DMS114 treated with DMSO at 0.1 percent for 48 hours (cell line): ENCODE measurements around the gene ERBB4.

ENCODE experiments used
- DNase-seq: peaks from one replicate; lab custom pipeline; 2025; ENCODE audit not compliant: unreplicated experiment; lab: John Stamatoyannopoulos, UW

ERBB4 gene

DNA sequence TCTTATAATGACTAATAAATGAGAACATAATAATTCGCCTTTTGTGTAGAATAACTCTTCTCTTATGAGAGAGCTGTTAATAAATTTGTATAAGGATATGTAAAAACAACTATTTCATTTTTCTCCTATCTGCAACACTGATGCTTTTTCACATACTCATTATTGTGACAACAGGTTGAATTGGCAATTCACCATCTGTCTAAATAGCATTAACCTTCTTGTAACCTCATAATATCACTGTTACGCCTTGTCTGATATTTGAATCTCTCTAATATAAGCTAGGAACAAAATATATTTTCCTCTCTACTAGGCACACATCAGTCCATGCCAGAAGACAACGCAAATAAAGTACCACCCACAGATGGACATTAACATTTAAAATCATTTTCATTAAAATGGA is 1043.3 kb downstream of the ERBB4 start:
- no peak for DNase-seq

- DNase-seq, result no peak
These were observed 1044.1 kb downstream of the ERBB4 start for GRCh38 chr2:211494536-211494935.

DNA sequence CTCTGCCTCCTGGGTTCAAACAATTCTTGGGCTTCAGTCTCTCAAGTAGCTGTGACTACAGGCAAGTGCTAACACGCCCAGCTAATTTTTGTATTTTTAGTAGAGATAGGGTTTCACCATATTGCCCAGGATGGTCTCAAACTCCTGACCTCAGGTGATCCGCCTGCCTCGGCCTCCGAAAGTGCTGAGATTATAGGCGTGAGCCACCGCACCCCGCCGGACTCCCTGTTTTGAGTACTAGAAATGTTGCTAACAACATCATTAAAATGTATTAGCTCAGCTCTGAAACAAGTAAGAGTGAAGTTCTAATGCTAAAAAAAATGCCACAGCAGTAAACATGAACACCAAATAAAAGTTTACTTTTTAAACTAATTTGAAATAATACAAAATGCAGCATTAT is 1044.5 kb downstream of the ERBB4 start:
- DNase-seq, result no peak

DNA sequence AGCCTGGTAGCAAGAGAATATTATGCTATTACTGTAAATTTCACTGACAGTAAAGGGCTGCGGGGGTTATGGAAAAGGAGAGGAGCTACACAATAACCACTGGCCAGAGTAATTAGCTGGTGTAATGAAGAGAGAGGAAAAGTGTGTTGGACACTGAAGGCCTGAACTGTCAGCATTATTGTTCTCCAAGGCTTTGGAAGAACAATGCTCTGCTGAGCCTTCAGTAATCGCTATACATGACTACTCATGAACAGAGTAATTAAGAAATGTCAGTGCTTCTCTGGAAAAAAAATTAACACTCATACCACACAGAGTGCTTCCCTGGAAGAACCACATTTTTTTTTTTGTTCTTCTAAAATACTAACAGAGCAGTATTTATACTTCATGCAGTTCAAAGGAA is 1050.9 kb downstream of the ERBB4 start:
- no peak for DNase-seq

DNA sequence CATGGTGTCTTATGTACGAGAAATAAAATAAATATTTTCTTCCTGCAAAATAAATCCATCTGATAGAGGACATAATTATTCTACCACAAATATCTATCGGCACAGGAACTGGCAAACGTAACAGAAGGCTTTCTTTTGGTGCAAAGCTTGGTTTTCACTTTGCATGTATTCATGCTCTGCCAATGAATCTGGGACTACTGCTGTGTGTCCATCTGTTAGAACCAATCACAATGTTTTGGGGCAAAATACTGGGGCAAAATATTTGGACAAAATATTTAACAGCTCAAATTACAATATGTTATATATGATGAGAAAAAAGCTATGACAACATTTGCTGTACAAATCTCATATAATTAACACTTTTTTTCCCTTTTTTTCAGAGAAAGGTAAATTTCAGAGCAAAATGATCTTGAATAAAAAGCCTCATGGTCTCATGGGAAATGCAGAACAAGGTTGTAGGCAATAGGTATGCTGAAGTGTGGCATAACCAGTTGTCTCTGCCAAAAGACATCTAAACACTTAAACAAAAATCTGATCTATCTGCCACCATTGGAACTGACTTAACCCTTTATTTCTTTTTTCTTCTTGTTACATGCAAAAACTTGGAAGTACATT is 1059.0 kb downstream of the ERBB4 start:
- no peak for DNase-seq

DNA sequence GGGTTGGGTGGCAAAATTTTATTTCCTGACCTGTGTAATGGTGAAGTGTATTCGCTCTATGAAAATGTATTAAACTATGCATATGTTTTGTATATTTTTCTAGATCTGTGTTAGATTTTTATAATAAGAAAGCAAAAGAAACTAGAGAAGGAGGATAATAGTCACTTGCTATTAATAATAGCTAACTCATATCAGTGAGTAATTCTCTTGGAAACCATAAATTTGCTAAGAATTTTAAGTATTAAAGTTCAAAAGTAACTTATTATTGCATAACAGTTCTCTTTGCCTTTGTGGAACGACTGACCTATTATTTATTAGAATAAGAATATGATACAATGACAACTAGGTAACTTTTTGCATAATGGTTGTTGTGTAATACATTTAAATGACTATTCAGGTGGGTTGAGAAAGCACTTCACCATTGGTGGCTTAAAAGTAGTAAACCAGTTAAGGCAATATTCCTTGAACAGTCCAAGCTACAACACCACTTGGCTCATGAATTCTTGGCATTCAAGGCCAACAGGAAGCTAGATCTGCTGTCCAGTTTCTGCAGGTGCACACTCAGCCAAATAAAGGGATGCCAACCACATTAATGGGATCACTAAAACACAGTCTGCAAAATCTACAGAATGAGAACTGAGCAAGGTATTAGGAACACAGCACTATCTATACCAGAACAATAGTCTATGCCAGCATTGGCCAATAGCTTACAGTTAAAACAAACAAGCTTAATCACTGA is 1060.9 kb downstream of the ERBB4 start:
- no peak for DNase-seq

- no peak for DNase-seq
These were observed 1065.5 kb downstream of the ERBB4 start for GRCh38 chr2:211473116-211473515.

DNA sequence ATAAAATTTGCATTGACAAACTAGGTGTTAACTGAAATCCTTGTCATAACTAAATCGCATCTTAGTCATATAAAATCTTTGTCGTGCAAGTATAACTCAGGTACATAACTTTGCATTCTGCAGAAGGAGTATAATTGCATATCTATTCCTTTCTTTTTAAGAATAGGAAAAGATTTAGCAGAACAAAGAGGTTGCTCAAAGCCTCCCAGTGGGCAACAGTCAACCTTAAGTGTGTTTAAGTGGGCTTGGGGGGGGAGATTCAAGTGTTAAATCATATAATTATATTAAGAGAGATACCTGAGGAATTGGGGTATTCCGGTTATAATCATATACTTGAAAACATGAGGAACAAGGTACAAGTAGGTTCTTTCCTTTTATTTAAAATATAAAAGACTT is 1068.9 kb downstream of the ERBB4 start:
- no peak for DNase-seq

- no peak for DNase-seq
These were observed 1069.5 kb downstream of the ERBB4 start for GRCh38 chr2:211468877-211469663.

DNA sequence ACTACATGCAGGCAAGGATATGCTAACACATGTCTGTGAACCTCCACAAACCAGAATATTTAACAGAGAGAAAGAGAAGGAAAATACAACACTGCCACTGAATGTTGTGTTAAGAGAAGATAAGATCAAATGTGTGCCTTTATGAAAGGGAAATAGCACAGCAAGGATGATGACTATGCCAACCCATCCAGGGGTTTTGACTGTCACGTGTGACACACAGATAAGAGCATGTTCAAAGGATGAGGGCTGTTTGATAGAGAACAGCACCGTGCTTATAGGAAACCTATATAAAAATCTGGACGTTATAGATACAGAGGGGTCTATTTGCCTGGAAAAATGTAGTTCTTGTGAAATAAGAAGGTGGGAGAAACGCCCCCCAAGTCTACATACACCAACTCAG is 1070.4 kb downstream of the ERBB4 start:
- DNase-seq, result no peak

DNA sequence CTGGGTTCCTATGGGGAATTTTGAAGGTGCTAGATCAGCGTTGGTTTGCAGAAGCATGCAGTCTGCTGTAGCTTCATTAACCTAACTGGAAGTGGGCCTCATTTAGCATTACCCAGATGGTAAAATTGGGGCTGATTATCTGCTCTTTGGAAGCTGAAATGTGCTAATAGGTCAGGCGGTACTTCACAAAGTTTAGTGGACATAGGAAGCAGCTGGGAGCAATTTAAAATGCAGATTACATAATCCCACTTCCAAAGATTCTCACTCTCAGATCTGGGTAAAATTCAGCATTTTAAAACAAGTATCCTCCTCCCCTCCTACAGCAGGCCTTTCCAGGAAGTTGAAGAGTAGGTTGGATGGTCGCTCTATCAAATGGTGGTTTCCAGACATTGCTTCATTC is 1075.2 kb downstream of the ERBB4 start:
- DNase-seq, result no peak

- DNase-seq, result no peak
These were observed 1079.6 kb downstream of the ERBB4 start for GRCh38 chr2:211458974-211459373.

GRCh38 chr2:211457325-211457724 is 1081.3 kb downstream of the ERBB4 start:
- DNase-seq, result no peak

DNA sequence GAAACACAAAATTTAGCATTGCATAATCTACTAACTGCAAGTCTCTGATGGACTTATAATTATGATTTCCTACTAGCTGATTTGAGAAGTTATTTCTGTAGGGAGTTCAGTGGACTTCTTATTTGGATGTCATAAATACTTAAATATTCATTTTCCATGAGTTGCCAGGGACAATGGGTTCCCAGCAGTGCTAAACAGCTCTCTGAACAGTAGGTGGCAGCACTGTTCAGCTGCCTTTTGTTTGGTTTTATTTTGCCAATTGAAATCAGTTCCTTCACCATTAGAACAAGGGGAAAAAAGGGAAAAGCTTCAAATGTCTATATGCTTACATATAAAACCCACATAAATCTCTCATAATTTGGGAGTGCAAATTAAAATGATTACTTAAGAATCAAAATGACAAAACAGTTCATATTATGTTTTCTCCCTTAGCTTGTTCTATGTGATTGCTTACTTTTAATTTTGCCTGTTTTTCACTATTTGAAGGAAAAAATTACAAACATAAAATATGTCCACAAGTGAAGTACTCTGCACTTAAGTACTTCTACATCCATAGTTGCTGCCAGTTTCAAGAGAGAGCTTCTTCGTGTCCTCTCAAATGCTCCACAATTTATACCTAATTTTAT is 1083.3 kb downstream of the ERBB4 start:
- DNase-seq, result peak; percentile 24

- DNase-seq, result no peak
These were observed 1083.9 kb downstream of the ERBB4 start for GRCh38 chr2:211454679-211455078.

- DNase-seq, result no peak
These were observed 1085.2 kb downstream of the ERBB4 start for GRCh38 chr2:211453311-211453887.

DNA sequence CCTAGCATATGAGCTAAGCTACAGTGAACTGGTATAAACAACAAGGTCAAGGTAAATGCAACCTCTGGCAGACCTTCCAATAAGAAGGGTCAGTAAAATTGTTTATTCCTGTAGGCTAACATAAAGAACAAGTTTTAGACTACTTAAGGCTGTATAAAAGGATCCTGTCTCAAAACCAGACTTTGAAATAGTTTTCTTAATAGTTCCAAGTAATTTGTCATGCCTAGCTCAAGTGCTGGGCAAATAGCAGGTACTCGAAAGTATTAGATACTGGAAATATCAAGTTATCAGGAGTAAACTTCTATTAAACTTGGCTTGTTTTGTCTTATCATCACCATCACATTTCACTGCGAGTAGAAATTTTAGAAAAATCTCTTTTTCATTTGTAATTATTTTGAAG is 1087.0 kb downstream of the ERBB4 start:
- no peak for DNase-seq

DNA sequence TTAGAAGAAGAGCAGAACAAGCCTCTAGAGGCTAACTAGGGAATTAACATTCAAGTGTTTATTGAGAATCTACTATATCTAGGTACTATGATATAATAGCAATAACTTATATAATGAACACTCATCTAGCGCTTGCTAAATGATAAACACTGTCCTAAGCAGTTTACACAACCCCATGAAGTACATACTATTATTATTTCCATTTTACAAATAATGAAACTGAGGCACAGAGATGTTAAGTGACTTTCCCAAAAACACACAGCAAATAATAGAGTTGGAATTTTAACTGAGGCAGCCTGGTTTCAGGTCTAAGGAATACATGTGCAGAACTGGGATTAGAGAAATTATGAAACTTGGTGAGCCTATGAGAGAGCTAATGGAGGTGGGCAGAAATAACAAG is 1088.8 kb downstream of the ERBB4 start:
- DNase-seq, result no peak

GRCh38 chr2:211447548-211447947 is 1091.1 kb downstream of the ERBB4 start:
- no peak for DNase-seq

DNA sequence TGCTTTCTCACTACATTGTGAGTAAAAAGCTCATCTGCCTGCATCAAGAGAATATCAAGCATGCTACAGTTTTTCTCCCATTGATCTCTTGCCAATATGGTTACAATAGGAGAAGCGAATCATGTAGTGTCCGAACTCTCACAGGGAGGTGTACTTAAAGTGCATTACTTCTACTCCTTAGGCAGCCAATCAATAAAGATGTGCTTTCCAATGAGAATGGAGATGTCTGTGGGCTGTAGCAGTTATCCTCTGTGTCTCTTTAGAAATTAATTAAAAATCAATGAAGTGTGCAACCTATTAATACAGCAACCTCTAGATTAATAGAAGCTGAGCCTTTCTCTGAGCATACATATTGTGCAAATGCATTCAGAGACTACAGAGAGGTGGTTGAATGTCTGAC is 1098.5 kb downstream of the ERBB4 start:
- DNase-seq, result no peak

GRCh38 chr2:211439011-211439410 is 1099.6 kb downstream of the ERBB4 start:
- DNase-seq, result no peak
